Left colon (tissue), 2 donors: ENCODE measurements around the gene SLC13A5. TPM values are rescaled to one million over a fixed set of nuclear protein-coding genes. Genes with fewer than 3 reads are reported as not detected.
"Not testable (repeated sequence)": the region's sequence is repeated elsewhere in the genome, so short reads cannot be mapped to it uniquely, and the experiment has no call there.

Experiments
- ATAC-seq: fragments of 200-7000 bp; cut with Tn5 transposase; one replicate; pipeline ENCODE4 v1.9.1; 2020; ENCODE audit warnings: mild to moderate bottlenecking, moderate library complexity
- DNase-seq, 2 donors: peaks; one replicate each; pipeline ENCODE4 v3.0.0-alpha.2; 2020
- intact Hi-C, 2 donors: fragments of 100-400 bp; cut with DNase I in 1 of 2; cut with micrococcal nuclease in 1 of 2; formaldehyde crosslinking; loops; one replicate each; pipeline versions ENCODE4 v1.11.2 to v1.14.0; 2022; cut with DNase I, micrococcal nuclease
- total RNA-seq, 2 donors: library from RNA; stranded (reverse); fragmentation: NEBNext Ultra II Directional; extraction: Animal tissue kit (Norgen Biotek cat#: 25700); gene quantifications; one replicate each; pipeline ENCODE4 v1.2.1, GENCODE V29; 2021
- donor health status: DM: no; HTN: no; CAD: no.
- donor health status: DM: yes; HTN: yes; CAD: no.

The SLC13A5 gene
- total RNA-seq, 2 donors from 2014 or later: not detected

DNA sequence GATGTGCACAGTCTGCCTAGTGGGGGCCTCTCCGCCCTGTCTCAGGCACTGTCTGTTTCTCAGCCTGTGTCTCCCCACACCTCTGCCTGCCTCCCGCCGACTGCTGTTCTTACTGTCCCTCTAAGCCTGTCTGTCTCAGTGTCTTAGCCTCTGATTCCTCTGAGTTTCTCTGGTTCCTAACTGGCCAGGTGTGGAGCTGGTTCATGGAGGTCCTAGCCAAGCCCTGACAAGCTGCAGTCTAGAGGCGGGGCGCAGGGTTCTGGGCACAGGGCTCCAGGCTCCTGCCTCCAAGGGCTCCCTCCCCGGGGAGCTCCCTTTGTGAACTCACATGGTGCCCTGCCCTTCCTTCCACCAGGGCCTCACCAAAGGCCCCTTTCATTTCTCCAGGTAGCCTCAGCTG lies 42.2 kb downstream of the SLC13A5 start:
- ATAC-seq (no peak), DNase-seq (no peak)
- intact Hi-C loops: loop anchor here in 1 of 2 donors (10.0 kb wide), 1 partner anchor 164 kb away; the partner anchor contains the start of gene TEKT1

- intact Hi-C loops: loop anchor here in 1 of 2 donors (10.0 kb wide), 1 partner anchor 164 kb away; the partner anchor contains the start of gene TEKT1
- DNase-seq: no peak
- ATAC-seq: no peak
Observed at GRCh38 chr17:6670571-6670970, 42.6 kb downstream of the SLC13A5 start.

GRCh38 chr17:6669479-6670212 lies 43.5 kb downstream of the SLC13A5 start:
- no peak for ATAC-seq
- DNase-seq: no peak
- intact Hi-C loops: loop anchor here in 1 of 2 donors (10.0 kb wide), 1 partner anchor 165 kb away; the partner anchor contains the start of gene TEKT1

DNA sequence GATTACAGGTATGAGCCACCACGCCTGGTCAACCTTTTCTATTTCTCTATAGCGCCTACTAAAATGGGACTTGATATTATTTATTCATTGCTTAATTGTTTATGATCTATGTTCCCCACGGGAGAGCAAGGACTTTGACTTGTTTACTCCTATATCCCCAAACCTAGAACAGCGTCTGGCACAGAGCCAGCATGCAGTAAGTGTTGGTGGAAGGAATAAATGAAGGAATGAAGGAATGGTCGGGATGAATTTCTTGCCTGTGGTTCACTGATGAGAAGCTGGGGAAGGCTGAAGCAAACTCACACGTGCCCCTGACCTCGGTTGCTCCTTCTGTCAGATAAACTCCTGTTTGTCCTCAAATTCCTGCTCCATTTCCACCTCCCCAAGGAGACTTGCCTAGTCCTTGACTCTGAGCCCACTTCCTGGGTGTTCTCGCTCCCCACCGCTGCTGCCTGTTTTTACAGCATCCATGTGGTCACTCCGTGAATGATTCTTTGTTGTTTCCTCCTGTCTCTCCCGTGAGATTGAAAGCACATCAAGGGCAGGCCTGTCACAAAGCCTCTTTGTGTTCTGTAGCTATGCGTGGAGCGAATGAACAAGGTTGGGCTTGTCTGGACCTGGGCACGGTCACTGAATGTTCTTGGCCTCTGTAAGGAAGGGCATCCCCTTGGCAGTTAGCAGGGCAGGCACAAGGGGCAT lies 44.3 kb downstream of the SLC13A5 start:
- DNase-seq: no peak
- intact Hi-C loops: no loop called here
- ATAC-seq: no peak

GRCh38 chr17:6668219-6668618 lies 45.0 kb downstream of the SLC13A5 start:
- ATAC-seq: no peak
- no peak for DNase-seq
- intact Hi-C loops: no loop called here

DNA sequence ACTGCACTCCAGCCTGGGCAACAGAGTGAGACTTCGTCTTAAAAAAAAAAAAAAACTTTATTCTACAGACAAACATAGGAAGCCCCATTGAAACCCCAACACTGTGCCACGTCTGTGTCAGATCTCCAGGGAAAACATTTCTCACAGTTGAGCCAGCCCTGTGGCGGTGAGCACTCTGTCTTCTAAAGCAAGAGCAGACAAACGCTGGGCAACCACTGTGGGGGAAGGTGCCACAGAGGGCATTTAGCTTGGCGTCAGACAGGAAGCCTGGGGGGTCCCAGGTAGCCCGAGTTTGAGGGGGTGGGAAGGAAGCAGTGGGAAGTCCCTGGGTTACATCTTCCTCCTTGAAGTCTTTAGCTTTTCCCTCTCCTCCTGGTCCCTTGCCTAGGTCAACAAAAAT lies 45.7 kb downstream of the SLC13A5 start:
- no peak for ATAC-seq
- DNase-seq: no peak
- intact Hi-C loops: no loop called here

DNA sequence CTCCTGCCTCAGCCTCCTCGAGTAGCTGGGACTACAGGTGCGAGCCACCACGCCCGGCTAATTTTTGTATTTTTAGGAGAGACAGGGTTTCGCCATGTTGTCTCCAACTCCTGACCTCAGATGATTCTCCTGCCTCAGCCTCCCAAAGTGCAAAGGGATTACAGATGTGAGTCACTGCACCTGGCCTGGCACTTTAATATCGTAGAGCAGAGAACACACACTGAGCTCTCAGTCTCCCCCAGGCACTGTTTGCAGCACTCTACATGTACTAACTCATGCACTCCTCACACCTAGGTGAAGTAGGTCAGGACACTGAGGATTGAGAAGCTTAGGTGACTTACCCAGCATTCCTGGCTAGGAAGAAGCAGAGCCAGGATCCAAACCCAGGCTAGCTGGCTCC lies 46.6 kb downstream of the SLC13A5 start:
- no peak for ATAC-seq
- intact Hi-C loops: no loop called here
- no peak for DNase-seq

DNA sequence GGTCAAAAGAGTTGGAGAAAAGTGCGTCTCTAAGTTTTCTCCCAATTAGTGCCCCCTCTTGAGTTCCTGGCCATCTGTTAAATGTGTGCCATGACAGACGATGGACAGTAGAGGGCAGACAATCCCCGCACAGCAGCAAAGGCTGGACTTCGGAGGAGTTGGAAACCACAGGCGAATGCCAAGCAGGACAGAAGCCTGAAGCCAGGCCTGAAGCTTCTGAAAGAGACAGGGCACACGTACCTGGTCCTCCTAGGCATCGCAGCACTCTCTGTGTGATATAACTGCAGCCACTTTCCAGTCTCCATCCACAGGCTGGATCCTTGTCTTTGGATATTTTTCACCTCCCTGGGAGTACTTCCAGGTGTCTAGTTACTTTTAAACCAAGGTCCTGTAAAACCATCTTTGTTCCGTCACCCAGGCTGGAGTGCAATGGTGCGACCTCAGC lies 47.1 kb downstream of the SLC13A5 start:
- ATAC-seq (peak; percentile 95), DNase-seq (peak; percentile 59 to 60)
- intact Hi-C loops: no loop called here

GRCh38 chr17:6663200-6663599 lies 50.0 kb downstream of the SLC13A5 start:
- ATAC-seq, DNase-seq, intact Hi-C loops: not testable (repeated sequence)

GRCh38 chr17:6661464-6661848 lies 51.7 kb downstream of the SLC13A5 start:
- ATAC-seq (no peak), DNase-seq (no peak)
- intact Hi-C loops: no loop called here

- intact Hi-C loops: no loop called here
- ATAC-seq: no peak
- no peak for DNase-seq
Observed at GRCh38 chr17:6660805-6661463, 52.2 kb downstream of the SLC13A5 start.

- no peak for DNase-seq
- intact Hi-C loops: no loop called here
- ATAC-seq: no peak
Observed at GRCh38 chr17:6660101-6660500, 53.1 kb downstream of the SLC13A5 start.

GRCh38 chr17:6658411-6658810 lies 54.8 kb downstream of the SLC13A5 start:
- ATAC-seq, intact Hi-C loops, DNase-seq: not testable (repeated sequence)

GRCh38 chr17:6657633-6658287 lies 55.4 kb downstream of the SLC13A5 start:
- intact Hi-C loops: no loop called here
- DNase-seq (no peak), ATAC-seq (no peak)

GRCh38 chr17:6656797-6657632 lies 56.2 kb downstream of the SLC13A5 start:
- intact Hi-C loops, ATAC-seq: not testable (repeated sequence)
- peak in 1 of 2 donors; percentile 47 for DNase-seq

GRCh38 chr17:6655732-6656361 lies 57.3 kb downstream of the SLC13A5 start:
- DNase-seq, ATAC-seq, intact Hi-C loops: not testable (repeated sequence)

DNA sequence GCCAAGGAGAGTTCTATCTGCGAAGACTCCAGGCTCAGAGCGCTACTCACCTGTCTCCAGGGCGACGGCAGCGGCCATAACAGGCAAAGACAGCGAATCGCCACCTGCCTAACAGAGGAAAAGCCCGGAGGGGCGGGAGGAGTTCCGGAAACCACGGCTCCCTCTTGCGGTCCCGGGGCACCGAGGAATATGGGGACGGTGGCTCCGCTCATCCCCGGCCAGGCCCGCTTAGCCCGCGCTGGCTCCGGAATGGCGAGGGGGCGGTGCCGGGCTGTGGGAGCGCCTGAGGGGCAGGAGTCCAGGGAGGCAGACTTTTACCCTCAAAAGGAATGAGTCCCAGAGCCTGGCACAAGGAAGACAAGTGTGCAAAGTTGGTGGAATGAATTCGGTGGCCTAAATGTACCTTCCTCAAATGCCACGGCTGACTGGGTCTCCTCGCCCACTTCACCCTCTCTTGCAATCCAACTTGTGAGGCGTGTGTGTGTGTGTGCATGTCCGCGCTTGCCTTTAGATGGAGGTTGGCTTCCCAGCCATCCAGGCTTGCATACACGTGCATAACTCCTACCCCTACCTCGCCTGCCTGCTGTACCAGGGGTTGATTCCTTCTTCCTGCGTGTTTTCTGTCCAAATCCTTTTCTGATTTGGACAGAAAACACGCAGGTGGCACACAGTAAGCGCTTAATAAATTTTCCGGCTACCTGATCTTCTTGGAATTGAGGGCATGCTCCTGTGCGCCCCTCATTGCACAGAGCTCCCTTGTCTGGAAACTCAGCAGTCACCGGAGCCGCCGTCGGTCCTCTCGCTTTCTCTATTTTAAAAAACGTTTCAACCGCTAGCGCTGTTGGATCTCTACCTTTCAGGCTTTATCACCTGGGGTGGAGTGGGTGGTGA lies 58.1 kb downstream of the SLC13A5 start:
- DNase-seq (peak; percentile 44 to 79), ATAC-seq (peak; percentile 50)
- intact Hi-C loops: no loop called here
